Stimulated activated CD4-positive, alpha-beta T cell treated with anti-CD3 and anti-CD28 coated beads, Interleukin-15, amount 100 ng/mL, for 1 hour (primary cell): Measurements from ENCODE around the gene SPCS2.
"Not testable (repeated sequence)": the region's sequence is repeated elsewhere in the genome, so short reads cannot be mapped to it uniquely, and the experiment has no call there.

Source experiments
- DNase-seq, 2 donors: peaks; one replicate each; pipeline ENCODE4 v3.0.0-alpha.2; 2020; ENCODE audit warnings: low read depth in 1 of 2, low spot score in 1 of 2

Gene SPCS2

GRCh38 chr11:75000975-75001354 is 51.9 kb downstream of the SPCS2 start:
- DNase-seq, result no peak

- DNase-seq, result no peak
Observed at GRCh38 chr11:75001686-75002085, 52.6 kb downstream of the SPCS2 start.

- DNase-seq, result no peak
Observed at GRCh38 chr11:75002516-75002915, 53.5 kb downstream of the SPCS2 start.

GRCh38 chr11:75004215-75004614 is 55.1 kb downstream of the SPCS2 start:
- DNase-seq, result no peak

GRCh38 chr11:75011357-75011756 is 62.3 kb downstream of the SPCS2 start:
- DNase-seq, result no peak

GRCh38 chr11:75011872-75012271 is 62.8 kb downstream of the SPCS2 start:
- no peak for DNase-seq

- no peak for DNase-seq
Observed at GRCh38 chr11:75013051-75013450, 64.0 kb downstream of the SPCS2 start.

GRCh38 chr11:75014129-75014528 is 65.1 kb downstream of the SPCS2 start:
- no peak for DNase-seq

GRCh38 chr11:75019200-75019599 is 70.1 kb downstream of the SPCS2 start:
- not testable (repeated sequence) for DNase-seq

GRCh38 chr11:75020328-75020727 is 71.3 kb downstream of the SPCS2 start:
- not testable (repeated sequence) for DNase-seq

- no peak for DNase-seq
Observed at GRCh38 chr11:75022296-75022695, 73.2 kb downstream of the SPCS2 start.

GRCh38 chr11:75022759-75023396 is 73.8 kb downstream of the SPCS2 start:
- peak; percentile 55 to 63 for DNase-seq

- DNase-seq, result no peak
Observed at GRCh38 chr11:75023446-75024067, 74.5 kb downstream of the SPCS2 start.

- no peak for DNase-seq
Observed at GRCh38 chr11:75024068-75024449, 75.0 kb downstream of the SPCS2 start.

GRCh38 chr11:75024764-75025211 is 75.7 kb downstream of the SPCS2 start:
- DNase-seq, result no peak

- no peak for DNase-seq
Observed at GRCh38 chr11:75025561-75025960, 76.5 kb downstream of the SPCS2 start.

GRCh38 chr11:75028321-75028720 is 79.3 kb downstream of the SPCS2 start:
- DNase-seq, result no peak
